ENCODE results near the gene LIG3. TPM values are rescaled to one million over a fixed set of nuclear protein-coding genes. Genes with fewer than 3 reads are reported as not detected.

LIG3 gene
- total and polyA plus RNA-seq, 2 of the 13 experiments (the other 11 are each of a cell fraction or from before 2014, with no cell fraction given) = 34.4 to 36.2 TPM

DNA sequence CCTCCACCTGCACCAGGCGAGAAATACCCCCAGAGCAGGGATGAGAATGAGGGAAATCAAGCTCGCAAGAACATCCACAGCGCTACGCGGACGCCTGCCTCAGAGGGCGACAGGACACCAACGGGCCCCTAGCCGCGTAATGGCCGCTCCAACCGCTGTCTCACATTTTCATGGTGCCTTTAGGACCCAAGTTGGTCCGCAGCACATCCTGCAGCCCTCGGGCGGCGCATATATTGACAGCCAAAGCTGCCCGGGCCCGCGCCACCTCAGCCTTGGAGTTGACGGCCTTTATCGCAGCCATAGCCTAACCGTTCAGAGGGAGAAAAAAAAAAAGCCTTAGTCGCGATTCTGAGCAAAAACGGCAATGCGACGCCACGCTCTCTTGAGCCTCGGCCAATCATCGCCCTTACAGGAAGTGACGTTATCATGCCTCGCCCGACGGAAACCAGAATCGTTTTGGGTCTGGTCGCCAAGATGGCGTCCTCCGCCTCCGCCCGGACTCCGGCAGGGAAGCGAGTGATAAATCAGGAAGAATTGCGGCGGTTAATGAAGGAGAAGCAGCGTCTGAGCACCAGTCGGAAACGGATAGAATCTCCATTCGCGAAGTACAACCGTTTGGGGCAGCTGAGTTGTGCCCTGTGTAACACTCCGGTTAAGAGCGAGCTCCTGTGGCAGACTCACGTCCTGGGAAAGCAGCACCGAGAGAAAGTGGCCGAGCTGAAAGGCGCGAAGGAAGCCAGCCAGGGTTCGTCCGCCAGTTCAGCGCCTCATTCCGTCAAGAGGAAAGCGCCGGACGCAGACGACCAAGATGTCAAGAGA, 19.0 kb upstream of the LIG3 start, which contains the start of the genes CCT6B and ZNF830 (continued):
- TF ChIP-seq, protein P1, sequence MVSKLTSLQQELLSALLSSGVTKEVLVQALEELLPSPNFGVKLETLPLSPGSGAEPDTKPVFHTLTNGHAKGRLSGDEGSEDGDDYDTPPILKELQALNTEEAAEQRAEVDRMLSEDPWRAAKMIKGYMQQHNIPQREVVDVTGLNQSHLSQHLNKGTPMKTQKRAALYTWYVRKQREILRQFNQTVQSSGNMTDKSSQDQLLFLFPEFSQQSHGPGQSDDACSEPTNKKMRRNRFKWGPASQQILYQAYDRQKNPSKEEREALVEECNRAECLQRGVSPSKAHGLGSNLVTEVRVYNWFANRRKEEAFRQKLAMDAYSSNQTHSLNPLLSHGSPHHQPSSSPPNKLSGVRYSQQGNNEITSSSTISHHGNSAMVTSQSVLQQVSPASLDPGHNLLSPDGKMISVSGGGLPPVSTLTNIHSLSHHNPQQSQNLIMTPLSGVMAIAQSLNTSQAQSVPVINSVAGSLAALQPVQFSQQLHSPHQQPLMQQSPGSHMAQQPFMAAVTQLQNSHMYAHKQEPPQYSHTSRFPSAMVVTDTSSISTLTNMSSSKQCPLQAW (CRISPR knock-in tag; IDR thresholded peaks at IDR 0.05) = peak; percentile 62; the same call in 1 of the 2 replicates
- no peak for TF ChIP-seq ZNF234 (CRISPR knock-in tag; conservative IDR thresholded peaks at IDR 0.05)
- TF ChIP-seq, protein P2, sequence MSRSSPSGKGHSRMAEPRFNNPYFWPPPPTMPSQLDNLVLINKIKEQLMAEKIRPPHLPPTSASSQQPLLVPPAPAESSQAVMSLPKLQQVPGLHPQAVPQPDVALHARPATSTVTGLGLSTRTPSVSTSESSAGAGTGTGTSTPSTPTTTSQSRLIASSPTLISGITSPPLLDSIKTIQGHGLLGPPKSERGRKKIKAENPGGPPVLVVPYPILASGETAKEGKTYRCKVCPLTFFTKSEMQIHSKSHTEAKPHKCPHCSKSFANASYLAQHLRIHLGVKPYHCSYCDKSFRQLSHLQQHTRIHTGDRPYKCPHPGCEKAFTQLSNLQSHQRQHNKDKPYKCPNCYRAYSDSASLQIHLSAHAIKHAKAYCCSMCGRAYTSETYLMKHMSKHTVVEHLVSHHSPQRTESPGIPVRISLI (CRISPR knock-in tag; IDR thresholded peaks at IDR 0.05; ENCODE audit: borderline replicate concordance) = peak; percentile 99
- TF ChIP-seq ZNF784 (CRISPR knock-in tag; IDR thresholded peaks at IDR 0.05; ENCODE audit: borderline replicate concordance) = 0 out of 2 replicates have a peak, but pooled peaks have one; percentile 71
- TF ChIP-seq SOX13 (IDR thresholded peaks at IDR 0.05) = no peak
- 0 out of 4 replicates have a peak, but pooled peaks of 1 of the 2 experiments have one; percentile 15 for TF ChIP-seq SOX13 (CRISPR knock-in tag; conservative IDR thresholded peaks at IDR 0.05 in 1 of 2, IDR thresholded peaks at IDR 0.05 in 1 of 2)
- TF ChIP-seq, protein P3, sequence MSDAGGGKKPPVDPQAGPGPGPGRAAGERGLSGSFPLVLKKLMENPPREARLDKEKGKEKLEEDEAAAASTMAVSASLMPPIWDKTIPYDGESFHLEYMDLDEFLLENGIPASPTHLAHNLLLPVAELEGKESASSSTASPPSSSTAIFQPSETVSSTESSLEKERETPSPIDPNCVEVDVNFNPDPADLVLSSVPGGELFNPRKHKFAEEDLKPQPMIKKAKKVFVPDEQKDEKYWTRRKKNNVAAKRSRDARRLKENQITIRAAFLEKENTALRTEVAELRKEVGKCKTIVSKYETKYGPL (CRISPR knock-in tag; IDR thresholded peaks at IDR 0.05) = no peak
- TF ChIP-seq KLF15 (CRISPR knock-in tag; IDR thresholded peaks at IDR 0.05; ENCODE audit: borderline replicate concordance) = 0 out of 2 replicates have a peak, but pooled peaks have one; percentile 55
- TF ChIP-seq TEAD3 (CRISPR knock-in tag; optimal IDR thresholded peaks at IDR 0.05; ENCODE audit: borderline replicate concordance) = peak; percentile 37
- TF ChIP-seq PRMT3 (CRISPR knock-in tag; IDR thresholded peaks at IDR 0.05; ENCODE audit: borderline replicate concordance, low read depth) = no peak
- TF ChIP-seq E2F5 (CRISPR knock-in tag; conservative IDR thresholded peaks at IDR 0.05) = no peak
- TF ChIP-seq, protein P4, sequence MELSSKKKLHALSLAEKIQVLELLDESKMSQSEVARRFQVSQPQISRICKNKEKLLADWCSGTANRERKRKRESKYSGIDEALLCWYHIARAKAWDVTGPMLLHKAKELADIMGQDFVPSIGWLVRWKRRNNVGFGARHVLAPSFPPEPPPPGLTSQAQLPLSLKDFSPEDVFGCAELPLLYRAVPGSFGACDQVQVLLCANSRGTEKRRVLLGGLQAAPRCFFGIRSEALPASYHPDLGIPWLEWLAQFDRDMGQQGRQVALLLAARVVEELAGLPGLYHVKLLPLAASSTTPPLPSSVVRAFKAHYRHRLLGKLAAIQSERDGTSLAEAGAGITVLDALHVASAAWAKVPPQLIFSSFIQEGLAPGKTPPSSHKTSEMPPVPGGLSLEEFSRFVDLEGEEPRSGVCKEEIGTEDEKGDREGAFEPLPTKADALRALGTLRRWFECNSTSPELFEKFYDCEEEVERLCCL (CRISPR knock-in tag; IDR thresholded peaks at IDR 0.05; ENCODE audit: borderline replicate concordance) = no peak

Data from HepG2 (cell line).